ENCODE data around the gene EIF4G1. TPM values are rescaled to one million over a fixed set of nuclear protein-coding genes. Genes with fewer than 3 reads are reported as not detected.

Gene EIF4G1
- total RNA-seq, 1 experiment from 2014 or later = 532 TPM

GRCh38 chr3:184375747-184376461 lies 61.5 kb downstream of the EIF4G1 start:
- no peaks in the 10 kb centered on the region for H3K79me1 ChIP-seq (ENCODE audit: insufficient read depth, low read depth, low read length, poor library complexity, severe bottlenecking)
- H3K27me3 ChIP-seq (ENCODE audit: insufficient read depth, low read length) = peaks cover 14% of the 10 kb centered on the region
- Mint-ChIP-seq H3K4me3 (0 out of 5 replicates have a peak overlapping the region, but pooled peaks of 1 of the 2 experiments have one; percentile 1), H3K36me3 (ENCODE audit: insufficient read depth in 1 of 3, low read depth in 3 of 3) (no peaks in the 10 kb centered on the region), H3K9me3 (no peaks in the 10 kb centered on the region; a peak in 1 of 5 replicates), H3K27ac (no peak overlapping the region; a peak in 1 of 7 replicates), H3K4me1 (peaks cover 45 to 52% of the 10 kb centered on the region in 2 experiments), H3K27me3 (ENCODE audit: low read depth) (peaks cover 65% of the 10 kb centered on the region)
- H3K23ac ChIP-seq (ENCODE audit: insufficient read length, low read depth, low read length) = no peak overlapping the region
- H3K27ac ChIP-seq (ENCODE audit: insufficient read length, low read depth, low read length) = no peak overlapping the region
- peaks cover 2% of the 10 kb centered on the region for H4K20me1 ChIP-seq (ENCODE audit: control insufficient read depth, insufficient read depth, insufficient read length)
- no peak overlapping the region for H2AK5ac ChIP-seq (ENCODE audit: insufficient read length, low read length)
- no peak overlapping the region for H4K8ac ChIP-seq (replicated peaks; ENCODE audit: insufficient read length, low read depth, low read length)
- H3K79me2 ChIP-seq (ENCODE audit: insufficient read depth, low read length) = no peaks in the 10 kb centered on the region
- H3K4ac ChIP-seq (ENCODE audit: low read depth, low read length) = no peak overlapping the region
- no peak for TF ChIP-seq CTCF (conservative IDR thresholded peaks at IDR 0.05)
- H3K14ac ChIP-seq (ENCODE audit: insufficient read depth, low read length) = no peak overlapping the region; the same call in 1 of the 2 replicates
- no peak overlapping the region for H3K9ac ChIP-seq (ENCODE audit: extremely low read depth, insufficient read length, low read length)
- no peak overlapping the region for H3K18ac ChIP-seq (ENCODE audit: insufficient read length, low read depth, low read length)
- no peak overlapping the region for H2AFZ ChIP-seq (ENCODE audit: low read length)
- H3K56ac ChIP-seq (ENCODE audit: insufficient read length, low read depth, low read length) = no peak overlapping the region
- no peak overlapping the region for H2BK15ac ChIP-seq (ENCODE audit: low read depth, low read length)
- peaks cover 9% of the 10 kb centered on the region; the same call in 1 of the 2 replicates for H3K4me1 ChIP-seq (ENCODE audit: insufficient read depth, low read length)
- H3K9me3 ChIP-seq (ENCODE audit: control insufficient read depth, low read depth, low read length) = no peaks in the 10 kb centered on the region
- no peak overlapping the region for H2BK12ac ChIP-seq (ENCODE audit: insufficient read length, low read depth, low read length)
- no peak overlapping the region for H3K4me2 ChIP-seq (ENCODE audit: insufficient read depth, insufficient read length, low read length)
- DNase-seq = no peak
- no peak overlapping the region for H2BK20ac ChIP-seq (ENCODE audit: low read depth, low read length, poor library complexity, severe bottlenecking)
- no peak overlapping the region for H2BK5ac ChIP-seq (ENCODE audit: insufficient read length, low read length)
- no CpG with 5 or more reads among the region's 12 CpGs for WGBS (ENCODE audit: extremely low coverage, insufficient read length, low lambda C conversion rate)
- no peak overlapping the region for H4K91ac ChIP-seq (ENCODE audit: insufficient read length, low read depth, low read length)
- H3T11ph ChIP-seq (ENCODE audit: low read length) = no peak overlapping the region
- H3K23me2 ChIP-seq (ENCODE audit: insufficient read length, low read depth, low read length, poor library complexity, severe bottlenecking) = peaks cover 4% of the 10 kb centered on the region
- no peak overlapping the region for H4K5ac ChIP-seq (ENCODE audit: insufficient read length, low read depth, low read length)
- H2BK120ac ChIP-seq (ENCODE audit: low read depth, low read length, poor library complexity, severe bottlenecking) = no peak overlapping the region
